Astrocyte of the spinal cord (primary cell): Measurements from ENCODE around the gene FZD7.

ENCODE experiments used
- DNase-seq: peaks from one replicate; pipeline ENCODE4 v3.0.0; 2011; ENCODE audit warnings: low read depth, low spot score
- H3K4me3 ChIP-seq: 2 replicates; pipeline ENCODE4 v1.5.1; 2011; ENCODE audit warnings: low read depth, mild to moderate bottlenecking, low read length, moderate library complexity
- in situ Hi-C: cut with HindIII; loops from 2 replicates; pipeline ENCODE4 v1.10.0; 2017; ENCODE audit warnings: low sequenced_read_pairs
- TF ChIP-seq, protein P1 (sequence below): IDR thresholded peaks from 2 replicates; pipeline ENCODE4 v1.5.1; 2012; ENCODE audit warnings: low read depth, mild to moderate bottlenecking, low read length, inconsistent platforms

The FZD7 gene

GRCh38 chr2:202060218-202060617, 26.6 kb downstream of the FZD7 start:
- TF ChIP-seq, protein P1, sequence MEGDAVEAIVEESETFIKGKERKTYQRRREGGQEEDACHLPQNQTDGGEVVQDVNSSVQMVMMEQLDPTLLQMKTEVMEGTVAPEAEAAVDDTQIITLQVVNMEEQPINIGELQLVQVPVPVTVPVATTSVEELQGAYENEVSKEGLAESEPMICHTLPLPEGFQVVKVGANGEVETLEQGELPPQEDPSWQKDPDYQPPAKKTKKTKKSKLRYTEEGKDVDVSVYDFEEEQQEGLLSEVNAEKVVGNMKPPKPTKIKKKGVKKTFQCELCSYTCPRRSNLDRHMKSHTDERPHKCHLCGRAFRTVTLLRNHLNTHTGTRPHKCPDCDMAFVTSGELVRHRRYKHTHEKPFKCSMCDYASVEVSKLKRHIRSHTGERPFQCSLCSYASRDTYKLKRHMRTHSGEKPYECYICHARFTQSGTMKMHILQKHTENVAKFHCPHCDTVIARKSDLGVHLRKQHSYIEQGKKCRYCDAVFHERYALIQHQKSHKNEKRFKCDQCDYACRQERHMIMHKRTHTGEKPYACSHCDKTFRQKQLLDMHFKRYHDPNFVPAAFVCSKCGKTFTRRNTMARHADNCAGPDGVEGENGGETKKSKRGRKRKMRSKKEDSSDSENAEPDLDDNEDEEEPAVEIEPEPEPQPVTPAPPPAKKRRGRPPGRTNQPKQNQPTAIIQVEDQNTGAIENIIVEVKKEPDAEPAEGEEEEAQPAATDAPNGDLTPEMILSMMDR: peak; percentile 30
- H3K4me3 ChIP-seq: no peak overlapping the region
- DNase-seq: no peak
- in situ Hi-C loops: no loop called here

GRCh38 chr2:202061695-202062094, 28.0 kb downstream of the FZD7 start:
- no peak for DNase-seq
- no peak overlapping the region for H3K4me3 ChIP-seq
- in situ Hi-C loops: no loop called here
- TF ChIP-seq, protein P1: no peak

- in situ Hi-C loops: no loop called here
- TF ChIP-seq, protein P1: no peak
- peak; percentile 98 for DNase-seq
- no peak overlapping the region for H3K4me3 ChIP-seq
Observed at GRCh38 chr2:202064171-202064880, 30.7 kb downstream of the FZD7 start.

DNA sequence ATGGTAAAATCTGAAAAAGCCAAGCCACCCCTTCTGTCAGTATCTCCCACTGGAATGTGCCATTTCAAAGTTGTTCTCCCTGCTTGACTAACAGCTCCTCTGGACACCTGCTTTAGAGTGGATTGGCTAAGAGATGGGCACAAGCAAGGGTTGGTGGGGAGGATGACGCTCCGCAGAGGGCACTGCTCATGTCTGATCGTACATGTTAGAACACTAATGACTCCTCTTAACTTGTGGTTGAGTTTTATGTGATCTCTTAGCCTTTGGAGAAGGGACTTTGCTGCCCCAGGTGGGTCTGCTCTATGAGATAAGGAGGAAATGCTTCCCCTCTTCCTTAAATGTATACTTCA, 31.2 kb downstream of the FZD7 start:
- in situ Hi-C loops: no loop called here
- H3K4me3 ChIP-seq: no peak overlapping the region
- TF ChIP-seq, protein P1: no peak
- DNase-seq: no peak

GRCh38 chr2:202065876-202066275, 32.2 kb downstream of the FZD7 start:
- TF ChIP-seq, protein P1: no peak
- H3K4me3 ChIP-seq: no peak overlapping the region
- DNase-seq: no peak
- in situ Hi-C loops: no loop called here

DNA sequence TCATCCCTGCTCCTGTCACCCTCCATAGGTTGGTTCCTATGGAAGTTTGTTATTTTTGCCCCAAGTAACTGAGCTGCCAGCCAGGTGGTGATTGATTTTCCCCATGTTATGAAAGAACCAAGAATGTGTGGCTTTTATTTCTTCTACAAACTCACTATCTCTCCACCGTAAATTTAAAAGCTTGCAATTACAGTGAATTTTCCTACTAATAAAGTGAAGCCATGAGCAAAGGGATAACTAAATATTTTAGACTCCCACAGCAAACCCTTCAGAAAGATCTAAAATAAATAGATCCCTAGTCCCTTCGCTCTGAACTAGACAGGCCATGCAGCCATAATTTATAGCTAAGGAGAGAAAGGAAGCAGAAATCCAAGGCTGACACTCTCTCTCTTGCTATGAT, 33.2 kb downstream of the FZD7 start:
- no peak for DNase-seq
- no peak overlapping the region for H3K4me3 ChIP-seq
- in situ Hi-C loops: no loop called here
- TF ChIP-seq, protein P1: no peak
